ENCODE data around the gene FUT8. TPM values are rescaled to one million over a fixed set of nuclear protein-coding genes. Genes with fewer than 3 reads are reported as not detected.

The FUT8 gene
- total and polyA plus RNA-seq, 2 of the 8 experiments (the other 6 are each of a cell fraction or from before 2014, with no cell fraction given), result 10.5 to 25.1 TPM

GRCh38 chr14:65575389-65575788, 162.9 kb downstream of the FUT8 start:
- Histone ChIP-seq H3K4me2 (ENCODE audit: insufficient read depth in 1 of 2, low read depth in 2 of 2, low read length in 2 of 2) (no peak overlapping the region), H2AFZ (ENCODE audit: low read length) (no peak overlapping the region), H4K5ac (ENCODE audit: insufficient read length, low read depth, low read length) (no peak overlapping the region), H3K79me1 (ENCODE audit: low read depth, low read length) (no peaks in the 10 kb centered on the region), H3K18ac (ENCODE audit: extremely low read depth, low read length) (no peak overlapping the region), H4K91ac (replicated peaks; ENCODE audit: insufficient read length, low read length) (no peak overlapping the region), H2BK20ac (ENCODE audit: low read length) (no peak overlapping the region), H3K23ac (ENCODE audit: insufficient read length) (no peak overlapping the region), H3K9ac (replicated peaks in 1 of 4; ENCODE audit: extremely low read depth in 1 of 4, low read depth in 3 of 4, low read length in 3 of 4) (no peak overlapping the region), H2BK5ac (ENCODE audit: low read depth, low read length) (no peak overlapping the region), H2BK12ac (ENCODE audit: low read depth, low read length) (no peak overlapping the region), H3K4ac (replicated peaks; ENCODE audit: insufficient read length, low read depth, low read length) (no peak overlapping the region), H3K79me2 (ENCODE audit: control insufficient read depth in 1 of 2, insufficient read depth in 2 of 2, low read length in 2 of 2) (no peaks in the 10 kb centered on the region), H3K27ac (ENCODE audit: low read depth, low read length) (no peak overlapping the region), H3K14ac (ENCODE audit: insufficient read length) (no peak overlapping the region), H2BK15ac (ENCODE audit: low read length) (no peak overlapping the region), H3K56ac (replicated peaks; ENCODE audit: insufficient read length, low read depth, low read length) (no peak overlapping the region), H3K27me3 (replicated peaks in 1 of 4; ENCODE audit: control insufficient read depth in 3 of 4, extremely low read depth in 1 of 4, insufficient read depth in 3 of 4, low read length in 3 of 4) (no peaks in the 10 kb centered on the region), H3K4me1 (replicated peaks in 1 of 4; ENCODE audit: control insufficient read depth in 3 of 4, insufficient read depth in 4 of 4, low read length in 3 of 4) (peaks cover 0 to 4% (median 0%) of the 10 kb centered on the region in 4 experiments; a peak in 1 of 7 replicates), H4K8ac (ENCODE audit: extremely low read depth, insufficient read depth, low read length) (no peak overlapping the region), H3K23me2 (ENCODE audit: low read depth, low read length) (no peaks in the 10 kb centered on the region), H3K4me3 (ENCODE audit: extremely low read depth in 1 of 4, insufficient read depth in 2 of 4, low read depth in 3 of 4, low read length in 4 of 4) (no peak overlapping the region), H4K20me1 (replicated peaks in 1 of 2; ENCODE audit: control insufficient read depth in 1 of 2, insufficient read depth in 2 of 2, low read length in 2 of 2) (no peaks in the 10 kb centered on the region), H2BK120ac (replicated peaks; ENCODE audit: low read depth, low read length) (no peak overlapping the region), H3K36me3 (ENCODE audit: control insufficient read depth in 2 of 4, insufficient read depth in 4 of 4, low read length in 3 of 4) (no peaks in the 10 kb centered on the region), H3K9me3 (ENCODE audit: insufficient read depth in 2 of 2, low read depth in 1 of 2, low read length in 1 of 2) (no peaks in the 10 kb centered on the region), H2AK5ac (ENCODE audit: low read depth, low read length) (no peak overlapping the region)
- FAIRE-seq (no peak), DNase-seq (ENCODE audit: low read depth in 1 of 2, low spot score in 2 of 2) (no peak)
- 88% methylated on average over 6 of the region's 6 CpGs; no CpG with 5 or more reads in 1 of the 2 experiments for WGBS, 2 experiments (ENCODE audit: extremely low coverage in 1 of 2, insufficient coverage in 1 of 2, insufficient read length in 1 of 2, insufficient replicate concordance in 2 of 2, low coverage in 1 of 2, low lambda C conversion rate in 2 of 2, missing lambda C conversion rate in 1 of 2)
- ChIA-PET POLR2A (ENCODE audit: partially characterized antibody) (no interaction called here), CTCF (ENCODE audit: partially characterized antibody) (interaction anchor here (0.9 kb wide), 1 partner anchor 16 kb away, joined by 3 read pairs; no protein-coding TSS in a partner anchor)
- TF ChIP-seq ASH2L (IDR thresholded peaks at IDR 0.05; ENCODE audit: low read length), result no peak
- TF ChIP-seq BACH1 (IDR thresholded peaks at IDR 0.05; ENCODE audit: low read length), result no peak
- no peak for TF ChIP-seq TAF1 (IDR thresholded peaks at IDR 0.05; ENCODE audit: low read depth, low read length)
- TF ChIP-seq SRF (IDR thresholded peaks at IDR 0.05; ENCODE audit: low read depth, low read length), result no peak
- TF ChIP-seq KDM5A (IDR thresholded peaks at IDR 0.05; ENCODE audit: low read length), result no peak
- no peak for TF ChIP-seq CTBP2 (IDR thresholded peaks at IDR 0.05; ENCODE audit: borderline replicate concordance, insufficient read depth, insufficient read length, low read length)
- TF ChIP-seq SP1 (IDR thresholded peaks at IDR 0.05; ENCODE audit: low read depth, low read length), result no peak
- TF ChIP-seq CBX8 (IDR thresholded peaks at IDR 0.05; ENCODE audit: borderline replicate concordance, low read depth, low read length), result no peak
- no peak for TF ChIP-seq ZNF274 (IDR thresholded peaks at IDR 0.05; ENCODE audit: borderline replicate concordance, extremely low read depth, low read length)
- no peak for TF ChIP-seq SIRT6 (IDR thresholded peaks at IDR 0.05; ENCODE audit: low read length)
- TF ChIP-seq, protein P1, sequence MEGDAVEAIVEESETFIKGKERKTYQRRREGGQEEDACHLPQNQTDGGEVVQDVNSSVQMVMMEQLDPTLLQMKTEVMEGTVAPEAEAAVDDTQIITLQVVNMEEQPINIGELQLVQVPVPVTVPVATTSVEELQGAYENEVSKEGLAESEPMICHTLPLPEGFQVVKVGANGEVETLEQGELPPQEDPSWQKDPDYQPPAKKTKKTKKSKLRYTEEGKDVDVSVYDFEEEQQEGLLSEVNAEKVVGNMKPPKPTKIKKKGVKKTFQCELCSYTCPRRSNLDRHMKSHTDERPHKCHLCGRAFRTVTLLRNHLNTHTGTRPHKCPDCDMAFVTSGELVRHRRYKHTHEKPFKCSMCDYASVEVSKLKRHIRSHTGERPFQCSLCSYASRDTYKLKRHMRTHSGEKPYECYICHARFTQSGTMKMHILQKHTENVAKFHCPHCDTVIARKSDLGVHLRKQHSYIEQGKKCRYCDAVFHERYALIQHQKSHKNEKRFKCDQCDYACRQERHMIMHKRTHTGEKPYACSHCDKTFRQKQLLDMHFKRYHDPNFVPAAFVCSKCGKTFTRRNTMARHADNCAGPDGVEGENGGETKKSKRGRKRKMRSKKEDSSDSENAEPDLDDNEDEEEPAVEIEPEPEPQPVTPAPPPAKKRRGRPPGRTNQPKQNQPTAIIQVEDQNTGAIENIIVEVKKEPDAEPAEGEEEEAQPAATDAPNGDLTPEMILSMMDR (IDR thresholded peaks at IDR 0.05; ENCODE audit: control extremely low read depth in 1 of 3, insufficient read depth in 1 of 3, low read depth in 1 of 3, low read length in 3 of 3), result no peak
- TF ChIP-seq SIX5 (IDR thresholded peaks at IDR 0.05; ENCODE audit: low read depth, low read length), result no peak

All from H1 (cell line).